Neural progenitor cell (in vitro differentiated cells): Measurements from ENCODE around the gene VWF. TPM values are rescaled to one million over a fixed set of nuclear protein-coding genes. Genes with fewer than 3 reads are reported as not detected.

Experiments used
- DNase-seq: peaks from one replicate; pipeline ENCODE4 v3.0.0-alpha.2; 2016; ENCODE audit warnings: low spot score
- H2AFZ ChIP-seq: fragments of 200-600 bp; sonication (generic); replicated peaks from 2 replicates; pipeline ENCODE4 v1.6.1; 2016; ENCODE audit warnings: antibody characterized with exemption
- H3F3A ChIP-seq: fragments of 200-600 bp; sonication (generic); 2 replicates; pipeline ENCODE4 v1.6.1; 2016; ENCODE audit warnings: antibody characterized with exemption, low read depth
- H3K27ac ChIP-seq: fragments of 200-600 bp; sonication (generic); 2 replicates; pipeline ENCODE4 v1.5.1; 2016; ENCODE audit warnings: mild to moderate bottlenecking
- H3K27me3 ChIP-seq: fragments of 200-600 bp; sonication (generic); 2 replicates; pipeline ENCODE4 v1.6.1; 2016; ENCODE audit warnings: mild to moderate bottlenecking, moderate library complexity
- H3K36me3 ChIP-seq: fragments of 200-600 bp; sonication (generic); 2 replicates; pipeline ENCODE4 v1.5.1; 2016
- H3K4me1 ChIP-seq: fragments of 200-600 bp; sonication (generic); 2 replicates; pipeline ENCODE4 v1.6.1; 2016; ENCODE audit warnings: mixed run types
- H3K4me2 ChIP-seq: fragments of 200-600 bp; sonication (generic); 2 replicates; pipeline ENCODE4 v1.6.1; 2016
- H3K4me3 ChIP-seq: fragments of 200-600 bp; sonication (generic); 2 replicates; pipeline ENCODE4 v1.5.1; 2016
- H3K79me2 ChIP-seq: fragments of 200-600 bp; sonication (generic); 2 replicates; pipeline ENCODE4 v1.6.1; 2016; ENCODE audit warnings: low read depth
- H3K9ac ChIP-seq: fragments of 200-600 bp; sonication (generic); 2 replicates; pipeline ENCODE4 v1.6.1; 2016
- H3K9me3 ChIP-seq: fragments of 200-600 bp; sonication (generic); 2 replicates; pipeline ENCODE4 v1.5.1; 2016; ENCODE audit warnings: low read depth
- H4K20me1 ChIP-seq: fragments of 200-600 bp; sonication (generic); 2 replicates; pipeline ENCODE4 v1.6.1; 2016; ENCODE audit warnings: low read depth
- H3K27ac Mint-ChIP-seq: 3 replicates; pipeline ENCODE4 v1.8.0; 2021; ENCODE audit warnings: mixed read lengths
- H3K27me3 Mint-ChIP-seq: 2 replicates; pipeline ENCODE4 v1.8.0; 2022; ENCODE audit warnings: low read depth, mild to moderate bottlenecking, inconsistent platforms, moderate library complexity, mixed read lengths; ENCODE audit not compliant: insufficient read depth
- H3K36me3 Mint-ChIP-seq: 3 replicates; pipeline ENCODE4 v1.8.0; 2021; ENCODE audit warnings: mixed read lengths
- H3K4me1 Mint-ChIP-seq: 3 replicates; pipeline ENCODE4 v1.8.0; 2021; ENCODE audit warnings: mixed read lengths
- H3K4me3 Mint-ChIP-seq: 3 replicates; pipeline ENCODE4 v1.8.0; 2021; ENCODE audit warnings: mild to moderate bottlenecking, moderate library complexity, mixed read lengths
- H3K9me3 Mint-ChIP-seq: 3 replicates; pipeline ENCODE4 v1.8.0; 2020; ENCODE audit warnings: mixed read lengths
- CTCF ChIP-seq: fragments of 200-600 bp; sonication (generic); IDR thresholded peaks from 2 replicates; pipeline ENCODE4 v1.5.1; 2017; ENCODE audit warnings: antibody characterized with exemption, mild to moderate bottlenecking
- EZH2 ChIP-seq: fragments of 200-600 bp; sonication (generic); IDR thresholded peaks from 2 replicates; pipeline ENCODE4 v1.6.1; 2017; ENCODE audit warnings: antibody characterized with exemption, mild to moderate bottlenecking, moderate library complexity
- EZH2phosphoT487 ChIP-seq: fragments of 200-600 bp; sonication (generic); IDR thresholded peaks from 2 replicates; pipeline ENCODE4 v1.6.1; 2017; ENCODE audit warnings: antibody characterized with exemption
- total RNA-seq: library from RNA; depleted of rRNA; stranded (reverse); fragments of >200 nt; gene quantifications from 2 replicates; pipeline ENCODE4 v1.2.3, GENCODE V29; 2015; ENCODE audit warnings: low replicate concordance

Gene VWF
- total RNA-seq, 1 donor from 2014 or later, result 8.0 TPM

DNA sequence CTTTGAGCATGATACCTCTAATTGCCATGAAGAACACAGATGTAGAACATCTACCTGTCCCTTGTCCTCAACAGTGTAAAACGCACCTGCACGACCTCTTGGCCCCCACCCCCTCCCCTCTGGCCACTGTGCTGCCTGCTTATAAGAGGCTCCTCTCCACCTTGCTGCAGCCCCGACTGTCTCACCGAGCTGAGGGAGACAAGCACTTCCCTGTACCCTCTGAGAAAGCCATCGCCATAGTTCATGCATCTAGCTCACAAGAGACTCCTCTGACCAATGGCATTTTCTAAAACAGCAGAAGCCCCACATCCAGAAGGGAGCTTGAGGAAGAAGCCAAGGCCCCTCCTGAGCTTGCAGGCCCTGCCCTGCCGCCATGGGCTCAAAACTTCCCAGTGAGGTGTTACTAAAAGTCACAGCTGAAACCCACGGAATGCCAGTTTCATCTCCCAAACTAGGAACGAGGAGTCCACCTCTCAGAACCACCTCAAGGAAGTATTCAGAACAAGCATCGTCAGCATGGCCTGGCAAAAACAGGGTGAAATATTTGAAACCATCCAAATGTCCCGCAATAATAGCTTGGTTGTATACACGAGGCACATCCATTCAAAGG, 157.9 kb downstream of the VWF start:
- Histone ChIP-seq H3K4me3 (no peak overlapping the region), H4K20me1 (no peaks in the 10 kb centered on the region), H3K27ac (no peak overlapping the region), H3K4me2 (no peak overlapping the region), H3K9me3 (no peaks in the 10 kb centered on the region), H3K9ac (no peak overlapping the region), H3F3A (peaks cover 4% of the 10 kb centered on the region), H3K4me1 (peaks cover 22% of the 10 kb centered on the region), H3K27me3 (no peaks in the 10 kb centered on the region), H2AFZ (no peak overlapping the region), H3K36me3 (no peaks in the 10 kb centered on the region), H3K79me2 (no peaks in the 10 kb centered on the region)
- H3K36me3 Mint-ChIP-seq, result no peaks in the 10 kb centered on the region
- peaks cover 8% of the 10 kb centered on the region for H3K27me3 Mint-ChIP-seq
- TF ChIP-seq EZH2, result no peak
- no peak overlapping the region for H3K4me3 Mint-ChIP-seq
- H3K27ac Mint-ChIP-seq, result no peak overlapping the region
- no peaks in the 10 kb centered on the region for H3K9me3 Mint-ChIP-seq
- no peak for DNase-seq
- peaks cover 42% of the 10 kb centered on the region for H3K4me1 Mint-ChIP-seq

DNA sequence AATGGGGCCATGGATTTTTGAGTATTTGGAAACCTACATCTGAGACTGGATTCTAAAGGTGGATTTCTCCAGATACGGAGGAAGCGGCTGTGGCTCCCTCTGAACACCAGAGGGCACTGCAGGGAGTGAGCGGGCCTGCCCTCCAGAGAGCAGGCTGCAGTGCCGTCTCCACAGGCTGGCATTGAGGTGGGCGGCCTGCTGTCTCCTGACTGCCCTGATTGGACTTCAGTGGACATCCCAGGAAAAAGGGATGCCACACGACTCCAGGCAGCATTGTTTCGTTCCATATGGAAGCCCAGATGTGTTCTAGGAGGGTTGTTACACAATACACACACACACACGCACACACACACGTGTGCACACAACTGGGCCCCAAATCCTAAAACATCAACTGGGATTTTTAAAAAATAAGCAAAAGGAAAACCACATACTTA, 158.5 kb downstream of the VWF start:
- Mint-ChIP-seq H3K27me3 (peaks cover 5% of the 10 kb centered on the region), H3K4me3 (no peak overlapping the region), H3K4me1 (peaks cover 42% of the 10 kb centered on the region), H3K9me3 (no peaks in the 10 kb centered on the region), H3K36me3 (no peaks in the 10 kb centered on the region), H3K27ac (no peak overlapping the region)
- Histone ChIP-seq H3F3A (peaks cover 4% of the 10 kb centered on the region), H3K4me1 (peaks cover 22% of the 10 kb centered on the region), H4K20me1 (no peaks in the 10 kb centered on the region), H3K4me3 (no peak overlapping the region), H3K27me3 (no peaks in the 10 kb centered on the region), H3K4me2 (no peak overlapping the region), H3K36me3 (no peaks in the 10 kb centered on the region), H3K27ac (no peak overlapping the region), H2AFZ (peak overlapping the region; percentile 37), H3K79me2 (no peaks in the 10 kb centered on the region), H3K9ac (no peak overlapping the region), H3K9me3 (no peaks in the 10 kb centered on the region)
- TF ChIP-seq CTCF (peak; percentile 89), EZH2phosphoT487 (no peak)
- peak; percentile 84 for DNase-seq

- no peak overlapping the region for H3K4me3 ChIP-seq
- H3K27me3 Mint-ChIP-seq, result peaks cover 5% of the 10 kb centered on the region
- no peak overlapping the region for H3K9ac ChIP-seq
Measured at GRCh38 chr12:5964913-5965900, 159.3 kb downstream of the VWF start.

More at GRCh38 chr12:5964913-5965900, 159.3 kb downstream of the VWF start:
- H3K79me2 ChIP-seq, result no peaks in the 10 kb centered on the region
- H3K36me3 ChIP-seq, result no peaks in the 10 kb centered on the region
- H4K20me1 ChIP-seq, result no peaks in the 10 kb centered on the region
- DNase-seq, result no peak
- H3K4me2 ChIP-seq, result no peak overlapping the region
- peaks cover 45% of the 10 kb centered on the region for H3K4me1 Mint-ChIP-seq
- no peak for TF ChIP-seq EZH2phosphoT487
- TF ChIP-seq EZH2, result no peak
- TF ChIP-seq CTCF, result no peak
- H3K9me3 Mint-ChIP-seq, result no peaks in the 10 kb centered on the region
- peaks cover 22% of the 10 kb centered on the region for H3K4me1 ChIP-seq
- H3K9me3 ChIP-seq, result no peaks in the 10 kb centered on the region
- peaks cover 4% of the 10 kb centered on the region for H3F3A ChIP-seq
- peak overlapping the region; percentile 37 for H2AFZ ChIP-seq
- no peaks in the 10 kb centered on the region for H3K27me3 ChIP-seq
- H3K27ac ChIP-seq, result no peak overlapping the region
- H3K27ac Mint-ChIP-seq, result peak overlapping the region; percentile 67
- H3K4me3 Mint-ChIP-seq, result peak overlapping the region; percentile 8
- H3K36me3 Mint-ChIP-seq, result no peaks in the 10 kb centered on the region
